ENCODE results near the gene CPN2. TPM values are rescaled to one million over a fixed set of nuclear protein-coding genes. Genes with fewer than 3 reads are reported as not detected.

CPN2 gene
- total RNA-seq, 4 donors from 2014 or later, result 0.24 to 0.50 TPM; not detected in 2

GRCh38 chr3:194296454-194297263, 54.5 kb downstream of the CPN2 start:
- DNase-seq (ENCODE audit: low spot score) (no peak), ATAC-seq (ENCODE audit: low FRiP score) (peak; percentile 70)
- TF ChIP-seq CTCF (IDR thresholded peaks at IDR 0.05), result no peak

GRCh38 chr3:194294895-194295214, 56.3 kb downstream of the CPN2 start:
- TF ChIP-seq CTCF (IDR thresholded peaks at IDR 0.05), result no peak
- DNase-seq (ENCODE audit: low spot score) (no peak), ATAC-seq (ENCODE audit: low FRiP score) (no peak)

- ATAC-seq (ENCODE audit: low FRiP score) (no peak), DNase-seq (ENCODE audit: low spot score) (no peak)
- no peak for TF ChIP-seq CTCF (IDR thresholded peaks at IDR 0.05)
These were observed 56.8 kb downstream of the CPN2 start for GRCh38 chr3:194294199-194294894.

GRCh38 chr3:194293546-194294198, 57.5 kb downstream of the CPN2 start:
- DNase-seq (ENCODE audit: low spot score) (no peak), ATAC-seq (ENCODE audit: low FRiP score) (no peak)
- no peak for TF ChIP-seq CTCF (IDR thresholded peaks at IDR 0.05)

- DNase-seq (ENCODE audit: low spot score) (no peak), ATAC-seq (ENCODE audit: low FRiP score) (no peak)
- no peak for TF ChIP-seq CTCF (IDR thresholded peaks at IDR 0.05)
These were observed 58.8 kb downstream of the CPN2 start for GRCh38 chr3:194292331-194292730.

Other genes starting within 250 kb of the CPN2 start
- gene HES1, start 215.2 kb downstream of the CPN2 start, total RNA-seq, result 10 to 100 TPM in 3 of 4 donors, 1 to 10 TPM in 1; 8.3 to 23.9 (median 12.7) TPM
- under 1 TPM in 3 of 4 donors, not detected in 1; 0.12 to 0.37 (median 0.13) TPM for gene LRRC15, start 18.4 kb upstream of the CPN2 start, total RNA-seq
- under 1 TPM in 2 of 4 donors, not detected in 2; 0.19 to 0.96 TPM for gene GP5, start 47.9 kb upstream of the CPN2 start, total RNA-seq
- gene ATP13A3, start 135.7 kb upstream of the CPN2 start, total RNA-seq, result 100 to 1,000 TPM; 124 to 638 (median 294) TPM